Head of caudate nucleus (tissue), 42 donors: ENCODE results near the gene MIOS.

ENCODE experiments used
- DNase-seq, 42 donors: peaks; one replicate each; pipeline versions ENCODE4 v3.0.0 to v3.0.0-alpha.2; 2020 to 2021; ENCODE audit warnings: mixed read lengths in 7 of 42
- intact Hi-C: fragments of 100-400 bp; cut with DNase I; formaldehyde crosslinking; loops from one replicate; pipeline ENCODE4 v1.15.0; 2022

The MIOS gene

DNA sequence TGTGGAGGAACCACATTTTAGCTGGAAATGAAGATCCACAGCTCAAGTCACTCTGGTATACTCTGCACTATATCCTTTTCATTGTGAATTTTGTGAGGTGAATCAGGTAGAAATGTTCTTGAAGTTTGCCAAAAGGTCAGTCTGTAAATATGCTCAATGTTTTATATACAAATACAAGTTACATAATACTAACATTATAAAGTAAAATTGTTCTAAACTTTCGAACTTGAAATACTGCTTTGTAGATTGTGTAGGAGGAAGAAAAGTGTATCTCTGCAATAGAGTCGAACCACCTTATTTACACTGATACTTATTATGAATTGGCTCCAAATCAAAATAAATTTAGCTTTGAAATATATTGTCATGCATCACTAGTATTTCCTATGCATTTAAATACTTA is 7.0 kb downstream of the MIOS start:
- intact Hi-C loops, result no loop called here
- no peak for DNase-seq

DNA sequence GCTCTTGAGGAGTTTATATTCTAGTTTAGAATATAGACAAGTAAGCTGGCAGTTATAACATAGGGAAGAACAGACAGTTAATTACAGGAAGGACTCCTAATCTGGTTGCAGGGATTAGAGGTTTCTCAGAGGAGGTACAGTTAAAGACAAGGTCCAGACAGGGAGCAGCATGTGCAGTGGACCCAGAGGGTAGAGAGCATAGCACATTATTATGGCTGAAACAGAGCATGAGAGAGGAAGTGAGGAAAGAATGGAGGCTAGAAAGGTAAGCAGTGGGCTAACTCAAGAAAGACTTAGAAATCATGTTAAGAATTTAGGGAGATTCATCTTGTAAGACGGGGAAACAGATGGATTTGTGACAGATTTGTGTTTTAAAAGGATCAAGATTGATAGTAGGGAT is 9.7 kb downstream of the MIOS start:
- DNase-seq, result no peak
- intact Hi-C loops, result no loop called here

- no peak for DNase-seq
- intact Hi-C loops, result no loop called here
Measured at GRCh38 chr7:7577888-7578287, 11.2 kb downstream of the MIOS start.

- intact Hi-C loops, result no loop called here
- no peak for DNase-seq
Measured at GRCh38 chr7:7579638-7580037, 13.0 kb downstream of the MIOS start.

- intact Hi-C loops, result no loop called here
- no peak for DNase-seq
Measured at GRCh38 chr7:7581531-7582179, 15.0 kb downstream of the MIOS start.

DNA sequence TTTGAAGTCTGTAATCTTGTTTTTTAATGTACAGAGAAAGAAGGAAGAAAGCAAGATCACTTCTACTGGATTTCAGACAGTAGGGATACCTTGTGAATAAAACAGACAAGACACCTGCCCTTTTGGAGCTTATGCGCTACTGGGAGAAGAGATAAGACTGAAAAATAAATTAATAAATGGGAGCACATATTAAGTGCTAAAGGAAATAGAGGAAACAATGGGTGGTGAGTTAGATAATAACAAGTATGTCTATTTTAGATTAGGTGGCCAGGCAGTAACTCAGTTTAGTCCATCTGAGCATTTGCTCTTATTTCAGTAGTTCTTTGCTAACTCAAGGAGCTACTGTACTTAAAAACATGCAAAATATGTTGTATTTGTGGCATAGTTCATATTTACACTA is 15.9 kb downstream of the MIOS start:
- no peak for DNase-seq
- intact Hi-C loops, result no loop called here

GRCh38 chr7:7583731-7584130 is 17.0 kb downstream of the MIOS start:
- intact Hi-C loops, result no loop called here

GRCh38 chr7:7584653-7585052 is 18.0 kb downstream of the MIOS start:
- intact Hi-C loops, result no loop called here
- DNase-seq, result no peak

More at GRCh38 chr7:7583731-7584130, 17.0 kb downstream of the MIOS start:
- no peak for DNase-seq

- intact Hi-C loops, result no loop called here
- no peak for DNase-seq
Measured at GRCh38 chr7:7585241-7585928, 18.7 kb downstream of the MIOS start.

- intact Hi-C loops, result no loop called here
- no peak for DNase-seq
Measured at GRCh38 chr7:7595451-7595850, 28.8 kb downstream of the MIOS start.

- no peak for DNase-seq
- intact Hi-C loops, result no loop called here
Measured at GRCh38 chr7:7596176-7596575, 29.5 kb downstream of the MIOS start.

DNA sequence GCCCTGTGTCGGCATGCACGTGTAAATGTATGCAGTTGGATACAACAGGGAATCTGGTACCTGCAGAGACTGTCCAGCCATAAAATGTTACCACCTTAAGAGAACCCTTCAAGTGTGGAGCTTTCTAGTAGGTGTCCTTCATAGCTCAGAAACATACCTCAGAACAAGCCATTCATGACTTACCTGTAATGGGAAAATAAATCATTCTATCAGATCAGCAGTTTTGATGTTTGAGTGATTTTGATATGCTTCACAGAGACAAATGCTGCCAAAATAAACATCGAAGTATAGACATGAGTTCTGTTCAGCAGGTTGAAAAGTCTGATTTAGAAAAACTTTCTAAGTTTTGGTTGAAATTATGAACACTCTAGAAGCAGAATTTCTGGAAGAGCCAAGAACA is 40.3 kb downstream of the MIOS start:
- intact Hi-C loops, result no loop called here

GRCh38 chr7:7609330-7609729 is 42.6 kb downstream of the MIOS start:
- DNase-seq, result no peak
- intact Hi-C loops, result no loop called here

More for the DNA sequence above, 40.3 kb downstream of the MIOS start:
- DNase-seq, result no peak

GRCh38 chr7:7612519-7612918 is 45.8 kb downstream of the MIOS start:
- DNase-seq, result no peak
- intact Hi-C loops, result no loop called here

GRCh38 chr7:7613210-7613609 is 46.5 kb downstream of the MIOS start:
- intact Hi-C loops, result no loop called here
- no peak for DNase-seq

DNA sequence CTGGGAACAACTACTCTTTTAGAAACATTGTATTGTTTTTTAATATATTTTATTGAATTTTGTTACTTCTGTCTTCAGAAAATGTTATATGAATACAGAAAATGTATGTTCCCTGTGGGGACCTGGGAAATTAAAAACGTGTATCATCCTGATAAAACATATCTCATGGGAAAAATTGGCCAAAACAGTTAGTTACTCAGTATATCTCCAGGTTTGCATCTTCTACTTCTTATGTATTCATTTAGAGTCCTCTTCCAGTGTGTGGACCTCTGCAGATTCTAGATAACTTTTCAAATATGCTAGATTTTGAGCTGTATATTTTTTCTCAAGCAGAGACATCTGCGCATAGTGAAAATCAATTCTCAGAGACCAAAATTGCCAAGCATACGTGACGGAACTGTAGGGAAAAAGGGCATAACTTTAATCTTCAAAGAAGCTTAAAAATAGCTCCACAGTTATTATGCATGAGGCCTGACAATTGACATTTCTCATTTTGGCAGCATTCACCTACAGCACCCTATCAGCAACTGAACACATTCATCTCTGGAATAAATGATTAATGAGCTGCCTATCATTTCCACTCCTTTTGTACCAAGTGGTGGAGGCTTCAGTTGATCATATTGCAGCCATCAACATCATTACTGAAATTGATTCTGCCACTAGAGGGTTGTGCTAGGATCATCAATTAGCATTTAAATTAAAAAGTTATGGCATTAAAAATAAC is 47.5 kb downstream of the MIOS start:
- intact Hi-C loops, result no loop called here
- peak in 1 of 42 donors; percentile 11 for DNase-seq

- intact Hi-C loops, result no loop called here
- DNase-seq, result no peak
Measured at GRCh38 chr7:7617550-7617949, 50.9 kb downstream of the MIOS start.

DNA sequence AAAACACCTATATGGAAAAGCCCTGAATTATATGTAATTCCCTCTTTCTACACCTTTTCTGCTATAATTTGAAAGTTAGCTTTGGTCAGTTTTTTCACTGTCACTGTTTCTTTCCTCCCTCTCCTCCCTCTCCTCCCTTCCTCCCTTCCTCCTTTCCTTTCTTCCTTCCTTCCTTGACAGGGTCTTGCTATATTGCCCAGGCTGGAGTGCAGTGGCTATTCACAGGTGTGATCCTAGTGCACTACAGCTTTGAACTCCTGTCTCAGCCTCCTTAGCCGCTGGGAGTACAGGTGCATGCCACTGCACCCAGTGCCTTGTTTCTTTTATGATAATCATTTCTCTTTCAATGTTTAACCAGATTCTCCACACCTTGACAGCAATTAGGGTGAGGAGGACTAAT is 51.7 kb downstream of the MIOS start:
- no peak for DNase-seq
- intact Hi-C loops, result no loop called here

DNA sequence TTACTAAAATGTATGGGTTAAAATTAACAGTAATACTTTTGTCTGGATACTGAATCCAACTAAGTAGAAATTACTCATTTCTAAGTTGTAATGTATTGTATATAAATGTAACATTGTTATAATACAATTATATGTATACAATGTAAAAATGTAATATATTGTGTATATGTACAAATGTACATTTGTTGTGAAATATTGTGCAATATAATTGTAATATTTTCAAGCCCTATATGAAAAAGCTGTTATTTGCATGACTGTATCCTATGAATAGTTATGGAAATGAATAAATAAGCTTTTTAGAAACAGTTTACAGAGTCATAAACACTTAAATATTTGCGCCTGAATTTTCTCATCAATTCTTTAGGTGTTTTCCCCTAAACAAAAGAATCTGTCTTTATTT is 53.6 kb downstream of the MIOS start:
- DNase-seq, result no peak
- intact Hi-C loops, result no loop called here

- no peak for DNase-seq
- intact Hi-C loops, result no loop called here
Measured at GRCh38 chr7:7620644-7621210, 54.0 kb downstream of the MIOS start.
